Testis (tissue), 2 donors: ENCODE data around the gene RGS11.

ENCODE experiments used
- POLR2A ChIP-seq: fragments of 450-650 bp; IDR thresholded peaks from one replicate; pipeline ENCODE4 v1.6.1; 2017; ENCODE audit warnings: antibody characterized with exemption, mild to moderate bottlenecking, moderate library complexity
- TF ChIP-seq, protein P1 (sequence below), 3 experiments: fragments of 450-650 bp in 2 of 3; fragments of 200-600 bp in 1 of 3; sonication (generic) in 1 of 3; IDR thresholded peaks; one replicate each; pipeline ENCODE4 v1.5.1; 2016 to 2019; ENCODE audit warnings: antibody characterized with exemption in 3 of 3, mild to moderate bottlenecking in 2 of 3, moderate library complexity in 1 of 3

DNA sequence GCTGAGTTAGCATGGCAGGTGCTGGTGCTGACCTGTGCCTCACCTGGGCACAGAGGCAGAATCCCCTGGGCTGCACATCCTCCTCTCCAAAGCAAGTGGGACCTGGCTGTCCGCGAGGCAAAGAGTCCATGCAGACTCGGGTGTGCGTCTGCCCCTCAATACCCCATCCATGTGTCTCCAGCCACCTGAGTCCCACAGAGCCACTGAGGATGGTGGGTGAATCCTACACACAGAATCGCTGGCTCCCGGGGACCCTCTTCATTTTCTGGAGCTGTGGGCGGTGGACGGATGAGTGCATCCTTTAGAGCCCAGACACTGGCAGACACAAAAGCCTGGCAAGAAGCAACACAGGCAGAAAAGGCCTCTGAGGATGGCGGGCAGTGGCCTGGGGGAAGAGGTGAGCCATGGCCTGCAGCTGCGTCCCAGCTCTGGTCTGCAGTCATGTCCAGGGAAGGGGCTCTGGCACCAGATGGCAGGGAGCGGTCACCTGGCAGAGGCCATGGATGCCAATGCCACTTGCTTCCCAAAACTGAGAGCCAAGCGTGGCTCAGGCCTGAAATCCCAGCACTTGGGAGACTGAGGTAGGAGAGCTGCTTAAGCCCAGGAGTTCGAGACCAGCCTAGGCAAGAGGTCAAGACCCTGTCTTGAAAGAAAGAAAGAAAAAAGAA, 46.9 kb upstream of the RGS11 start:
- no peak for TF ChIP-seq POLR2A
- TF ChIP-seq, protein P1, sequence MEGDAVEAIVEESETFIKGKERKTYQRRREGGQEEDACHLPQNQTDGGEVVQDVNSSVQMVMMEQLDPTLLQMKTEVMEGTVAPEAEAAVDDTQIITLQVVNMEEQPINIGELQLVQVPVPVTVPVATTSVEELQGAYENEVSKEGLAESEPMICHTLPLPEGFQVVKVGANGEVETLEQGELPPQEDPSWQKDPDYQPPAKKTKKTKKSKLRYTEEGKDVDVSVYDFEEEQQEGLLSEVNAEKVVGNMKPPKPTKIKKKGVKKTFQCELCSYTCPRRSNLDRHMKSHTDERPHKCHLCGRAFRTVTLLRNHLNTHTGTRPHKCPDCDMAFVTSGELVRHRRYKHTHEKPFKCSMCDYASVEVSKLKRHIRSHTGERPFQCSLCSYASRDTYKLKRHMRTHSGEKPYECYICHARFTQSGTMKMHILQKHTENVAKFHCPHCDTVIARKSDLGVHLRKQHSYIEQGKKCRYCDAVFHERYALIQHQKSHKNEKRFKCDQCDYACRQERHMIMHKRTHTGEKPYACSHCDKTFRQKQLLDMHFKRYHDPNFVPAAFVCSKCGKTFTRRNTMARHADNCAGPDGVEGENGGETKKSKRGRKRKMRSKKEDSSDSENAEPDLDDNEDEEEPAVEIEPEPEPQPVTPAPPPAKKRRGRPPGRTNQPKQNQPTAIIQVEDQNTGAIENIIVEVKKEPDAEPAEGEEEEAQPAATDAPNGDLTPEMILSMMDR (IDR thresholded peaks at IDR 0.05), result no peak
